Kidney (tissue), 22 donors: Measurements from ENCODE around the gene ZDHHC18. TPM values are rescaled to one million over a fixed set of nuclear protein-coding genes. Genes with fewer than 3 reads are reported as not detected.
A peak's percentile ranks its signal among the peaks of the same experiment; 100 is the strongest.

ENCODE experiments used
- DNase-seq, 5 donors: peaks; one replicate each; pipeline ENCODE4 v3.0.0-alpha.2; 2013 to 2020
- FAIRE-seq: peaks from 2 replicates; lab custom pipeline; 2012; peaks lifted over from hg19 to GRCh38; lab: Jason Lieb, UNC
- H3K27ac ChIP-seq, 2 donors: one replicate each; pipeline ENCODE4 v1.7.0; 2013; ENCODE audit warnings: low read depth in 2 of 2, low read length in 2 of 2, inconsistent platforms in 1 of 2
- H3K27me3 ChIP-seq: one replicate; pipeline ENCODE4 v1.7.1; 2013; ENCODE audit warnings: low read length, inconsistent platforms; ENCODE audit not compliant: control insufficient read depth, insufficient read depth
- H3K36me3 ChIP-seq, 3 donors: one replicate each; pipeline versions ENCODE4 v1.7.0 to v1.7.1; 2013; ENCODE audit warnings: low read length in 3 of 3, control low read depth in 1 of 3, inconsistent platforms in 1 of 3; ENCODE audit not compliant: insufficient read depth in 3 of 3, control insufficient read depth in 2 of 3
- H3K4me1 ChIP-seq, 3 donors: one replicate each; pipeline versions ENCODE4 v1.7.0 to v1.7.1; 2013; ENCODE audit warnings: low read length in 3 of 3, inconsistent platforms in 1 of 3, low read depth in 1 of 3; ENCODE audit not compliant: control insufficient read depth in 2 of 3, insufficient read depth in 2 of 3
- H3K4me3 ChIP-seq, 3 donors: one replicate each; pipeline versions ENCODE4 v1.7.0 to v1.8.1; 2013; ENCODE audit warnings: low read length in 3 of 3, control low read depth in 1 of 3, inconsistent platforms in 1 of 3
- H3K9ac ChIP-seq, 3 donors: one replicate each; pipeline versions ENCODE4 v1.7.0 to v1.7.1; 2013; ENCODE audit warnings: low read length in 3 of 3, control low read depth in 1 of 3, inconsistent platforms in 1 of 3
- H3K9me3 ChIP-seq, 3 donors: one replicate each; pipeline versions ENCODE4 v1.7.0 to v1.7.1; 2013; ENCODE audit warnings: low read length in 3 of 3, control low read depth in 1 of 3, inconsistent platforms in 1 of 3; ENCODE audit not compliant: control insufficient read depth in 2 of 3, insufficient read depth in 1 of 3
- CTCF ChIP-seq: IDR thresholded peaks from 3 replicates; pipeline ENCODE4 v1.5.1; 2012; ENCODE audit warnings: mild to moderate bottlenecking, moderate library complexity, borderline replicate concordance; ENCODE audit not compliant: insufficient read depth; ENCODE audit errors: extremely low read depth
- intact Hi-C: fragments of 100-400 bp; cut with DNase I; formaldehyde crosslinking; loops from one replicate; pipeline ENCODE4 v1.11.1; 2022
- long read RNA-seq, 10 donors: library from polyadenylated mRNA in 1 of 10; unstranded in 1 of 10; transcript quantifications; one replicate each; pipeline ENCODE4 v2.0.0 and lab custom pipeline, GENCODE V29; 2021 to 2026
- polyA plus RNA-seq: library from polyadenylated mRNA; stranded (reverse); fragments of 350-450 nt; fragmentation: Illumina TruSeq; extraction: RNeasy Lipid Tissue Mini Kit (QIAGEN cat#74804); gene quantifications from one replicate; pipeline ENCODE4 v1.2.3, GENCODE V29; 2014; ENCODE audit warnings: low read depth, low replicate concordance; ENCODE audit not compliant: insufficient read depth
- total RNA-seq: library from RNA; stranded (reverse); fragmentation: NEBNext Ultra II Directional; extraction: Animal tissue kit (Norgen Biotek cat#: 25700); gene quantifications from one replicate; pipeline ENCODE4 v1.2.1, GENCODE V29; 2021
- donor health status: control.
- donor health status: control.
- donor health status: control.
- donor health status: control.
- donor health status: control.
- donor health status: DM: yes; HTN: yes; CAD: no.
- donor health status: Normal renal cell carcinoma (clear cell type).

Gene ZDHHC18, protein sequence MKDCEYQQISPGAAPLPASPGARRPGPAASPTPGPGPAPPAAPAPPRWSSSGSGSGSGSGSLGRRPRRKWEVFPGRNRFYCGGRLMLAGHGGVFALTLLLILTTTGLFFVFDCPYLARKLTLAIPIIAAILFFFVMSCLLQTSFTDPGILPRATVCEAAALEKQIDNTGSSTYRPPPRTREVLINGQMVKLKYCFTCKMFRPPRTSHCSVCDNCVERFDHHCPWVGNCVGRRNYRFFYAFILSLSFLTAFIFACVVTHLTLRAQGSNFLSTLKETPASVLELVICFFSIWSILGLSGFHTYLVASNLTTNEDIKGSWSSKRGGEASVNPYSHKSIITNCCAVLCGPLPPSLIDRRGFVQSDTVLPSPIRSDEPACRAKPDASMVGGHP
- 15.6 TPM for total RNA-seq
- 6.7 TPM for polyA plus RNA-seq
- long read RNA-seq, donor 1, full-length matches to known transcripts = 7 of 7 reads
- long read RNA-seq, donor 1, partial matches to known transcripts = 0 of 7 reads
- long read RNA-seq, donor 1, other reads (novel, unspliced or antisense) = 0 of 7 reads
- long read RNA-seq, donor 2, full-length matches to known transcripts = 4 of 4 reads
- long read RNA-seq, donor 2, partial matches to known transcripts = 0 of 4 reads
- long read RNA-seq, donor 2, other reads (novel, unspliced or antisense) = 0 of 4 reads
- long read RNA-seq, donor 3, full-length matches to known transcripts = 4 of 11 reads
- long read RNA-seq, donor 3, partial matches to known transcripts = 7 of 11 reads
- long read RNA-seq, donor 3, other reads (novel, unspliced or antisense) = 0 of 11 reads
- long read RNA-seq, donor 4, full-length matches to known transcripts = 3 of 3 reads
- long read RNA-seq, donor 4, partial matches to known transcripts = 0 of 3 reads
- long read RNA-seq, donor 4, other reads (novel, unspliced or antisense) = 0 of 3 reads
- long read RNA-seq, donor 5 = 0 reads
- long read RNA-seq, donor 6, full-length matches to known transcripts = 5 of 5 reads
- long read RNA-seq, donor 6, partial matches to known transcripts = 0 of 5 reads
- long read RNA-seq, donor 6, other reads (novel, unspliced or antisense) = 0 of 5 reads
- long read RNA-seq, donor 7, full-length matches to known transcripts = 5 of 16 reads
- long read RNA-seq, donor 7, partial matches to known transcripts = 9 of 16 reads
- long read RNA-seq, donor 7, other reads (novel, unspliced or antisense) = 2 of 16 reads
- long read RNA-seq, donor 8, full-length matches to known transcripts = 2 of 23 reads
- long read RNA-seq, donor 8, partial matches to known transcripts = 21 of 23 reads
- long read RNA-seq, donor 8, other reads (novel, unspliced or antisense) = 0 of 23 reads
- long read RNA-seq, donor 9 = 0 reads
- long read RNA-seq, donor 10, full-length matches to known transcripts = 5 of 5 reads
- long read RNA-seq, donor 10, partial matches to known transcripts = 0 of 5 reads
- long read RNA-seq, donor 10, other reads (novel, unspliced or antisense) = 0 of 5 reads

DNA sequence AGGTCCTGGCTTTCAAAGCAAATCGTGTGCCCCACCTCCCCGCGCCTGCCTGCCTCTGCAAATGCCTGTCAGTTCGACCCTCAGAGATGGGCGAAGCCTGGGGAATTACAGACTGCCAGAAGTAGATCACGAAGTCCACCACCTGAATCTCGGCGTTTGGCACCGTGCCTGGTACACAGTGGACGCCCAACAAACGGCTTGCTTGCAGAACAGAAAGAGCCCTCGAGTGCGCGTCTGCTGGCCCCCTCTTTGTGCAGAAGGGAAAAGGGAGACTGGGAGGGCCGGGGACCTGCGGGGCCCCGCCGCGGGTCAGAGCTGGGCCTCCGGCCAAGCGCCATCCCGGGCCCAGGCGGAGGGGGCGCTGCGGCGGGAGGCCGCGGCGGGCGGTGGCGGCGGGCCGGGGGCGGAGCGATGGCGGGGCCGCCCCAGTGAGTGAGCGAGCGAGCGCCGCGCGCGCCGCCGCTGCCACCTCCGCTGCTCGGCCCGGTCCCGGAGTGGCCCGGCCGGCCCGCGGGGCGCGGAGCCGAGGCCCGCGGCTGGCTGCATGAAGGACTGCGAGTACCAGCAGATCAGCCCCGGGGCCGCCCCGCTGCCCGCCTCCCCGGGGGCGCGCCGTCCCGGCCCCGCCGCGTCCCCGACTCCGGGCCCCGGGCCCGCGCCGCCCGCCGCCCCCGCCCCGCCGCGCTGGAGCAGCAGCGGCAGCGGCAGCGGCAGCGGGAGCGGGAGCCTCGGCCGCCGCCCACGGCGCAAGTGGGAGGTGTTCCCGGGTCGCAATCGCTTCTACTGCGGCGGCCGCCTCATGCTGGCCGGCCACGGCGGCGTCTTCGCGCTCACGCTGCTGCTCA lies at the start of gene ZDHHC18:
Gene ZDHHC18 (plus strand): TSS at position 428 of the 845 bp plus-strand sequence. CDS start 117 bp downstream, at position 545.
- FAIRE-seq (no peak), DNase-seq (peak; percentile 55 to 88 (median 84))
- no peaks in the 10 kb centered on the region for H3K27me3 ChIP-seq
- peak within 1 kb of the TSS; percentile 65 to 74 for H3K27ac ChIP-seq
- H3K4me3 ChIP-seq = peak within 1 kb of the TSS; percentile 71 to 79 (median 73)
- no peaks in the 10 kb centered on the region for H3K9me3 ChIP-seq
- intact Hi-C loops = no loop called here
- no peaks in the 10 kb centered on the region for H3K36me3 ChIP-seq
- peak within 1 kb of the TSS; percentile 58 to 80 (median 73) for H3K9ac ChIP-seq
- peaks cover 0 to 17% (median 4%) of the 10 kb centered on the region in 3 donors for H3K4me1 ChIP-seq
- peak; percentile 56 for TF ChIP-seq CTCF

- Histone ChIP-seq H3K9ac (no peak overlapping the region), H3K4me3 (no peak overlapping the region), H3K36me3 (peaks cover 10 to 55% (median 40%) of the 10 kb centered on the region in 3 donors), H3K27ac (no peak overlapping the region), H3K4me1 (peaks cover 6 to 25% (median 15%) of the 10 kb centered on the region in 3 donors), H3K9me3 (no peaks in the 10 kb centered on the region), H3K27me3 (no peaks in the 10 kb centered on the region)
- intact Hi-C loops = no loop called here
- DNase-seq (no peak), FAIRE-seq (no peak)
- TF ChIP-seq CTCF = no peak
These were observed 47.3 kb upstream of the ZDHHC18 start for GRCh38 chr1:26779098-26779668.
